ENCODE measurements around the gene LRRTM2. TPM values are rescaled to one million over a fixed set of nuclear protein-coding genes. Genes with fewer than 3 reads are reported as not detected.

LRRTM2 gene
- total RNA-seq, 1 donor from 2014 or later: 0.54 TPM

DNA sequence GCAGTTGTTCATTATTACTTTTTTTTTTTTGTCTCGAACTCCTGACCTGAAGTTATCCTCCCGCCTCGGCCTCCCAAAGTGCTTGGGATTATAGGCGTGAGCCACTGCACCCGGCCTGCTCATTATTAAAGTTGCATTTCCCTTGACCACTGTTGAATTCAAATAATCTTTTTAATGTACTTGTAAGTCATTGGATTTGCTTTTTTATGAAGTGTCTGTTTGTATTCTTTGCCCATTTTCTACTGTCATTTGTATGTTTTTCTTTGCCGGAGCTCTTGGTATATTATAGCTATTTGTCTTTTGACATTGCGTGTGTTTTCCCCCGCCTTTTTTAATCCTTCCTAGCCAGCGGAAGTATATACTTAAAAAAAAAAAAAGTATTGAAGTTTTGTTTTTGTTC is 22.0 kb downstream of the LRRTM2 start:
- Histone ChIP-seq H3K4me3 (ENCODE audit: insufficient read depth, low read depth, low read length) (no peak overlapping the region), H3K79me2 (ENCODE audit: insufficient read depth, low read length) (peaks cover 93% of the 10 kb centered on the region), H3K27ac (ENCODE audit: low read depth, low read length) (no peak overlapping the region), H2AFZ (ENCODE audit: low read depth, low read length) (no peak overlapping the region), H3K4me2 (ENCODE audit: low read length) (no peak overlapping the region), H3K36me3 (ENCODE audit: insufficient read depth, low read length) (no peaks in the 10 kb centered on the region), H3K9me3 (ENCODE audit: insufficient read depth, low read depth, low read length) (no peaks in the 10 kb centered on the region), H3K9ac (ENCODE audit: low read length) (no peak overlapping the region), H3K4me1 (ENCODE audit: insufficient read depth, low read length) (no peaks in the 10 kb centered on the region), H3K27me3 (ENCODE audit: insufficient read depth, low read length) (no peaks in the 10 kb centered on the region), H4K20me1 (ENCODE audit: insufficient read depth, low read length) (peaks cover 81% of the 10 kb centered on the region)
- no peak for TF ChIP-seq EZH2 (IDR thresholded peaks at IDR 0.05; ENCODE audit: insufficient read depth, low read length)
- Mint-ChIP-seq H3K27ac (ENCODE audit: unreplicated experiment) (no peak overlapping the region), H3K27me3 (ENCODE audit: low read depth, unreplicated experiment) (no peaks in the 10 kb centered on the region), H3K4me1 (ENCODE audit: low read depth, unreplicated experiment) (peaks cover 18% of the 10 kb centered on the region), H3K9me3 (ENCODE audit: unreplicated experiment) (no peaks in the 10 kb centered on the region), H3K36me3 (ENCODE audit: low read depth, unreplicated experiment) (peaks cover 4% of the 10 kb centered on the region), H3K4me3 (ENCODE audit: unreplicated experiment) (no peak overlapping the region)
- no peak for FAIRE-seq
- no peak for DNase-seq (ENCODE audit: low read depth)

DNA sequence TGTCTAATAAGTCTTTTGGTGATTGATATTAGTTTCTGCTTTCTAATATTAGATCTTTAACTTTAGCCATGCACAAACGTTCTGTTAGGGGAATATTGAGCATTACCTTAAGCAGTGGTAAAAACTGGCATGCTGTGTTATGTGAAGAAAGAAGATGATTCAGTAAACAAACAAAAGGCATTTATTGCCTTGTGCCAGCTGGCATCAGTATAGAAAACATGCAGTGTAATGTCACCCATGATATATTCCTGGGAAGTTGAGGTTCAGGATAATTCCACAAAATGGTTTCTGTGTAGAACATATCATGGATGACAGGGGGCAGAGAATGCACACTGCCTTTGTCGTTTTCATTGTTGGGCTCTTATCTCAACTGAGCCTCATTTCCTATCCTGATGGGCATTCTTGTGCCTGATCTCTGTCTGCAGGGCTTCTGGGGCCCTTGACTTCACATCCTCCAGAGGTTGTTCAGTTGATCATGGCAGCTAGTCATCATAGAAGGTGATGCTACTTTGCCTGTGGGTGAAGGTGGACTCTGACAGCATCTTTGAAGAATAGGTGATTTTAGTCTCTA is 24.2 kb downstream of the LRRTM2 start:
- Mint-ChIP-seq H3K36me3 (ENCODE audit: low read depth, unreplicated experiment) (peaks cover 4% of the 10 kb centered on the region), H3K9me3 (ENCODE audit: unreplicated experiment) (no peaks in the 10 kb centered on the region), H3K27me3 (ENCODE audit: low read depth, unreplicated experiment) (no peaks in the 10 kb centered on the region), H3K4me3 (ENCODE audit: unreplicated experiment) (no peak overlapping the region), H3K4me1 (ENCODE audit: low read depth, unreplicated experiment) (peaks cover 27% of the 10 kb centered on the region), H3K27ac (ENCODE audit: unreplicated experiment) (no peak overlapping the region)
- Histone ChIP-seq H3K79me2 (ENCODE audit: insufficient read depth, low read length) (peaks cover 93% of the 10 kb centered on the region), H3K4me3 (ENCODE audit: insufficient read depth, low read depth, low read length) (no peak overlapping the region), H3K27me3 (ENCODE audit: insufficient read depth, low read length) (no peaks in the 10 kb centered on the region), H3K27ac (ENCODE audit: low read depth, low read length) (no peak overlapping the region), H3K36me3 (ENCODE audit: insufficient read depth, low read length) (peaks cover 2% of the 10 kb centered on the region), H2AFZ (ENCODE audit: low read depth, low read length) (no peak overlapping the region), H3K4me1 (ENCODE audit: insufficient read depth, low read length) (peaks cover 1% of the 10 kb centered on the region), H4K20me1 (ENCODE audit: insufficient read depth, low read length) (peaks cover 72% of the 10 kb centered on the region), H3K9ac (ENCODE audit: low read length) (no peak overlapping the region), H3K9me3 (ENCODE audit: insufficient read depth, low read depth, low read length) (no peaks in the 10 kb centered on the region), H3K4me2 (ENCODE audit: low read length) (no peak overlapping the region)
- peak; percentile 58 for FAIRE-seq
- no peak for TF ChIP-seq EZH2 (IDR thresholded peaks at IDR 0.05; ENCODE audit: insufficient read depth, low read length)
- TF ChIP-seq, protein P1, sequence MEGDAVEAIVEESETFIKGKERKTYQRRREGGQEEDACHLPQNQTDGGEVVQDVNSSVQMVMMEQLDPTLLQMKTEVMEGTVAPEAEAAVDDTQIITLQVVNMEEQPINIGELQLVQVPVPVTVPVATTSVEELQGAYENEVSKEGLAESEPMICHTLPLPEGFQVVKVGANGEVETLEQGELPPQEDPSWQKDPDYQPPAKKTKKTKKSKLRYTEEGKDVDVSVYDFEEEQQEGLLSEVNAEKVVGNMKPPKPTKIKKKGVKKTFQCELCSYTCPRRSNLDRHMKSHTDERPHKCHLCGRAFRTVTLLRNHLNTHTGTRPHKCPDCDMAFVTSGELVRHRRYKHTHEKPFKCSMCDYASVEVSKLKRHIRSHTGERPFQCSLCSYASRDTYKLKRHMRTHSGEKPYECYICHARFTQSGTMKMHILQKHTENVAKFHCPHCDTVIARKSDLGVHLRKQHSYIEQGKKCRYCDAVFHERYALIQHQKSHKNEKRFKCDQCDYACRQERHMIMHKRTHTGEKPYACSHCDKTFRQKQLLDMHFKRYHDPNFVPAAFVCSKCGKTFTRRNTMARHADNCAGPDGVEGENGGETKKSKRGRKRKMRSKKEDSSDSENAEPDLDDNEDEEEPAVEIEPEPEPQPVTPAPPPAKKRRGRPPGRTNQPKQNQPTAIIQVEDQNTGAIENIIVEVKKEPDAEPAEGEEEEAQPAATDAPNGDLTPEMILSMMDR (IDR thresholded peaks at IDR 0.05; ENCODE audit: insufficient read depth, low read depth, low read length): no peak
- no peak for DNase-seq (ENCODE audit: low read depth)

DNA sequence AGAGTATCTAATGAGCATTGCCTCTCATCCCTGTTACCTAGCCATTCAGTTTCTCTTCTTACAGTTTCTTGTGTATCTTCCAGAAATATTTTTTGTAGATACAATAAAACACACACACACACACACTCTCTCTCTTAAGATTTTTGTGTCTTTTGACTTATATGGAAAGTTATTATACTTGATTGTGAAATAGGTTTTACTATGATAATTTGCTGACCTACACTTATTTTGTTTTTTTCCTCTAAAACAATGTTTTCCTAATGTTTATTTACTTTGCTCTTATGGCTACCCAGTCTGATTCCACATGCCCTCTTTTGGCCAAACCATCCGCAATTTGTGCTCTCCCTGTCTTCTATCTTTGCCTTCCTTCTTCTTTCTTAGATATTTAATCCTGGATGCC is 25.3 kb downstream of the LRRTM2 start:
- peaks cover 75% of the 10 kb centered on the region for H4K20me1 ChIP-seq (ENCODE audit: insufficient read depth, low read length)
- H3K4me3 ChIP-seq (ENCODE audit: insufficient read depth, low read depth, low read length): no peak overlapping the region
- no peak overlapping the region for H3K4me3 Mint-ChIP-seq (ENCODE audit: unreplicated experiment)
- no peak overlapping the region for H3K9ac ChIP-seq (ENCODE audit: low read length)
- H3K27me3 ChIP-seq (ENCODE audit: insufficient read depth, low read length): no peaks in the 10 kb centered on the region
- H3K9me3 ChIP-seq (ENCODE audit: insufficient read depth, low read depth, low read length): no peaks in the 10 kb centered on the region
- no peaks in the 10 kb centered on the region for H3K27me3 Mint-ChIP-seq (ENCODE audit: low read depth, unreplicated experiment)
- peaks cover 2% of the 10 kb centered on the region for H3K36me3 Mint-ChIP-seq (ENCODE audit: low read depth, unreplicated experiment)
- peaks cover 91% of the 10 kb centered on the region for H3K79me2 ChIP-seq (ENCODE audit: insufficient read depth, low read length)
- no peak overlapping the region for H3K4me2 ChIP-seq (ENCODE audit: low read length)
- no peaks in the 10 kb centered on the region for H3K9me3 Mint-ChIP-seq (ENCODE audit: unreplicated experiment)
- DNase-seq (ENCODE audit: low read depth) (no peak), FAIRE-seq (no peak)
- H3K27ac Mint-ChIP-seq (ENCODE audit: unreplicated experiment): no peak overlapping the region
- H3K27ac ChIP-seq (ENCODE audit: low read depth, low read length): no peak overlapping the region
- peaks cover 12% of the 10 kb centered on the region for H3K4me1 ChIP-seq (ENCODE audit: insufficient read depth, low read length)
- peaks cover 2% of the 10 kb centered on the region for H3K36me3 ChIP-seq (ENCODE audit: insufficient read depth, low read length)
- H2AFZ ChIP-seq (ENCODE audit: low read depth, low read length): no peak overlapping the region
- H3K4me1 Mint-ChIP-seq (ENCODE audit: low read depth, unreplicated experiment): peaks cover 35% of the 10 kb centered on the region
- TF ChIP-seq EZH2 (IDR thresholded peaks at IDR 0.05; ENCODE audit: insufficient read depth, low read length): no peak
- TF ChIP-seq, protein P1 (IDR thresholded peaks at IDR 0.05; ENCODE audit: insufficient read depth, low read depth, low read length): no peak
